Activated T-cell treated with anti-CD3 and anti-CD28 coated beads, Interleukin-2, amount 50 U/mL, for 1 hour (primary cell): ENCODE data around the gene SIRT6.
"Not testable (repeated sequence)": the region's sequence is repeated elsewhere in the genome, so short reads cannot be mapped to it uniquely, and the experiment has no call there.

Experiments used
- DNase-seq: peaks from one replicate; pipeline ENCODE4 v3.0.0-alpha.2; 2020

SIRT6 gene

DNA sequence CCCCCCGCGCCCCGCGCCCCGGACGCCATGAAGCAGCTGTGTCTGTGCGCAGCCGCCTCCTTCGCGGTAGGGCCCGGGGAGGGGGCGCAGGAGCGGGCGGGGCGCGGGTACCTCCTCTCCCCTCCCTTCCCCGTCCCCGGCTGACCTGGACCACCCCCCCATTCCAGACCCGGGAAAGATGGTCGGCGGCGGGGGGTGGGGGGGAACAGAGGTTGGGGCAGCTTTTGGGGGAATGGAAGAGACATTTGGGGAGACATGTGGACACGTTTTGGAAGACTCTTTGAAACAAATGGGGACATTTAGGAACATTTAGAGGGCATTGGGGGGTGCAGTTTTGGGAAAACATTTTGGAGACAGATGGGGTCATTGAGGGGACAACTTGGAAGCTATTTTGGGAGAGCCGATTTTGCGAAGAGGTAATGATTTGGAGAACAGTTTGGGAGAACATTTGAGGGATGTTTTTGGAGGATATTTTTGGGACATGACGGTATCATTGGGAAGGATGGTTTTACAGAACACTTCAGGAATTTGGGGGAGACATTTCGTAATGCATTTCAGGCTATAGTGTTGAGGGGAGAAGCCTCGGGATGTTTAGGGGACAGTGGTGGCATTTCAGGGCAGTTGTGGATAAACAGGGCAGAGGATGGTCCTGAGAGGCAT is 16.2 kb upstream of the SIRT6 start:
- DNase-seq = no peak

GRCh38 chr19:4197625-4198466 is 15.5 kb upstream of the SIRT6 start:
- DNase-seq = no peak

- DNase-seq = no peak
These were observed 14.9 kb upstream of the SIRT6 start for GRCh38 chr19:4197228-4197624.

DNA sequence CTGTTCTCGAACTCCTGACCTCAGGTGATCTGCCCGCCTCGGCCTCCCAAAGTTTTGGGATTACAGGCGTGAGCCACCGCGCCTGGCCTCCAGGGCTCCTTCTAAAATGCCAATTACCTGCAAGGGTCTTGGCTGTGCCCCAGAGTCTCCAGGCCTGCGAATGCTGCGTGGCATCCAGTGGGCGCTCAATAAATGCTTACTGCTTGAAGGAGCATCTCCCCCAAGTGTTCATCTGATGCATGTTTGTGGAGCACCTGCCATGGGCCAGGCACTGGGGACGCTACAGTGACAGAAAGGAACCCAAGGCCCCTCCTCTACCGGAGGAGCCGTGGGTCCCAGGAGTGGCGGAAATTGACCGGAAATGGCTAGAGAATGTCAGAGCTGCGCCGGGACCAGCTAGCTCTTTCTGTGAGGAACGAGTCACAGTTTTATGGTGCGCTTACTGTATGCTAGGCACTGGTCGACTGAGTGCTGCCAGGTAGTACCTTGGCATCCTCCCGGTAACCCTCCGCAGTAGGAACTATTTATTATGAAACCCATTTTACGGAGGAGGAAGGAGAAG is 14.3 kb upstream of the SIRT6 start:
- DNase-seq = no peak

DNA sequence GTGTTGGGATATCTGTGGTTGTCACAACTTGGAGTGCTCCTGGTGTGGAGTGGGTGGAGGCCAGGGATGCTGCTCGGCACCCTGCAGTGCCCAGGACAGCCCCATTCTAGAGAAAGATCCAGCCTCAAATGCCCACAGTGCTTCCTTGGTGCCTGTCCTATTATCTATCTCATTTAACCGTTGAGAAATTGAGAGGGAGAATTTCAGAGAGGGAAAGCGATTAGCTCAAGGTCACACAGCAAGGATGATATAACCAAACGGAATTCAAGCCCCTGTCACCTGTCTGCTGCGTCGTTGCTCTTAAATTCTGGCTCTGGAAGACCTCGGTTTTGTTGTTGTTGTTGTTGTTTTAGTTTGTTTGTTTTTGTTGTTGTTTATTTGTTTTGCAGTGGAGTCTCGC is 13.6 kb upstream of the SIRT6 start:
- no peak for DNase-seq

GRCh38 chr19:4194353-4194752 is 12.0 kb upstream of the SIRT6 start:
- no peak for DNase-seq

DNA sequence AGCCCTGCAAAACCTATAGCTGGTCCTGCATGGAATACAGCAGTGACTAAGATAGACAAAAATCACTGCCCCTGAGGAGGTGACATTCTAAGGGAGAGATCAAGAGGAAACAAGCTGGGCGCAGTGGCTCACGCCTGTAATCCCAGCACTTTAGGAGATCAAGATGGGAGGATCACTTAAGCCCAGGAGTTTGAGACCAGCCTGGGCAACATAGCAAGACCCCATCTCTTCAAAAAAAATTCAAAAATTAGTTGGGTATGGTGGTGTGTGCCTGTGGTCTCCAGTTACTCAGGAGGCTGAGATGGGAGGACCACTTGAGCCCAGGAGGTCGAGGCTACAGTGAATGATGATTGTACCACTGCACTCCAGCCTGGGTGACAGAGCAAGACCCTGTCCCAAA is 10.2 kb upstream of the SIRT6 start:
- DNase-seq = not testable (repeated sequence)

DNA sequence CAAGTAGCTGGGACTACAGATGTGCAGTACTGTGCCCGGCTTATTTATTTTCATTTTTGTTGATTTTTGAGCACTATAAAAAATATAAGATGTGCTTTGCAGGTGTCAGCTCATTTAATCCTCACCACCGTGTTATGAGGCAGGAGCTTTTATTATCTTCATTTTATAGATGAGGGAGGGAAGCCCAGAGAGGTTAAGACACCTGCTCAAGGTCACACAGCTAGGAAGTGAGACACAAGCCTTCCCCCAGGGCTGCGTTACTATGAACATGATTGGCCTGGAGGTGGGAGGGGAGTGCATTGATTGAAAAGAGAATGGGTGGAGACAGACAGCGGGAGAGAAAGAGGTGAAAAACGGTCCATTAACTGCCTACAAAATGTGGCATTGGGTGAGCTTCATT is 7.3 kb upstream of the SIRT6 start:
- DNase-seq = no peak

DNA sequence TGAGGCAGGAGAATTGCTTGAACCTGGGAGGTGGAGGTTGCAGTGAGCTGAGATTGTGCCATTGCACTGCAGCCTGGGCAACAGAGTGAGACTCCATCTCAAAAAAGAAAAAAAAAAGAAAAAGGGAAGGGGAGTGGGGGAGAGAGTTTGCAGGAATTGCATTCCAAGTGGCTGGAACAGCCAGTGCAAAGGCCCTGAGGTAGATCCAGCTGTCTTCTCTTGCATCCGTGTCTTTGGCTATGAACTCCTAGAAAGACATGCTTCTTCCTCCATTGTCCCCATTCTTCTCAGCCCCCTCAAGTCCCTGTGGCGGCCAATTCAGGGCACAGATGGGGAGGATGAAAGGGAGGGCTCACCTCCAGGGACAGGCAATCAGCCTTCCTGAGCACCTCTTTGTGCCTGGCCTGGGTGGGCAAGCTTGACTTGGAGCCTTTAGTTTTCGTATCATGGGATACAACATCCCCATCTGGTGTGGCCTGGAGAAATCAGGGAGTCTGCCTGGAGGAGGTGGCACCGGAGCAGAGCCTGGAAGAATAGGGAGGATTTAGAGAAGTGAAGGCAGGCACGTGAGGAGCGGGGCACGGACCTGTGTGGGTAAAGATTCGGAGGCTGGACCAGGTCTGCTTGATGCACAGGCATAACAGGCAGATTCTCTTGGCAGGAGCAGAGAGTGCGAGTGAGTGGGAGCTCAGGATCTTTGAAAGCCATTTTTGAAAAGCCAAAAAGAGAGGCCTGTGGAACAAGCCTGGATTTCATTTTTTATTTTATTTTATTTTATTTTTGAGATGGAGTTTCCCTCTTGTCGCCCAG is 5.2 kb upstream of the SIRT6 start:
- no peak for DNase-seq

DNA sequence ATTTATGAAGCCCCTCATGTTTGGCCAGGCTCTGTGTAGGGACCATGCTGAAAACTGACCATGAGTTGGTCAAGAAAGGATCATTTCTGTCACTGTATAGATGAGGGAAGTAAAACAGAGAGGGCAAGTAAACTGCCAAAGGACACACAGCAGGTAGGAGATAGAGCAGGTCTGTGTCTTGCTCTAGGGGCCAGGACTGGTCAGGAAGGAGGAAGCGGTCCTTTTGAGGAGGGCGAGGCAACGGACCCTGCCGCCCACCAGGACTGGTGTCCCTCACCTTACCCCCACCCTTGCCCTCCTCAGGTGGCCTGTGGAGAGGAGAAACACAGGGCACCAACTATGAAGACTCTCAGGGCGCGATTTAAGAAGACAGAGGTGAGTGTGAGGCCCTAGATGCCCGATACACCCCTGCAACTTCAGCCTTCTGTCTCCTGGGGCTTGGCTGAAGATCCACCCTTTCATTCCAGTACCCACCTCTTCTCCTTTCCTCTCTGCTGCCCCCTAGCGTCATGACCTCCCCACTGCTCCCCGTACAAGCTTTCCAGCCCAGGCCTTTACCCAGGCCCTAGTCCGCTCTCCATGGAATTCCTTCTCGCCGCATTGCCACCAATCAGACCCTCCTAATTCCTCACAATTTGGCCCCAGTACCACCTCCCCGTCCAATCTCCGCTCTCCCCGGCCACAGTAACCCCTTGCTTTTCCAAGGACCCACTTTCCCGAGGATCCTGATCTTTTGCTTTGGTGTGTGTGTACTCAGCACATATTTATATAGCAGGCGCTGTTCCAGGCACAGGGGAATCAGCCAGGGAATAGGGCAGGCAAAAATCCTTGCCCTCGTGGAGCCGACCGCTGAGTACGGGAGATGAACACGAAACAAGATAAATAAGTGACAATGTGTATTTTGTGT is 4.0 kb upstream of the SIRT6 start:
- peak; percentile 71 for DNase-seq

DNA sequence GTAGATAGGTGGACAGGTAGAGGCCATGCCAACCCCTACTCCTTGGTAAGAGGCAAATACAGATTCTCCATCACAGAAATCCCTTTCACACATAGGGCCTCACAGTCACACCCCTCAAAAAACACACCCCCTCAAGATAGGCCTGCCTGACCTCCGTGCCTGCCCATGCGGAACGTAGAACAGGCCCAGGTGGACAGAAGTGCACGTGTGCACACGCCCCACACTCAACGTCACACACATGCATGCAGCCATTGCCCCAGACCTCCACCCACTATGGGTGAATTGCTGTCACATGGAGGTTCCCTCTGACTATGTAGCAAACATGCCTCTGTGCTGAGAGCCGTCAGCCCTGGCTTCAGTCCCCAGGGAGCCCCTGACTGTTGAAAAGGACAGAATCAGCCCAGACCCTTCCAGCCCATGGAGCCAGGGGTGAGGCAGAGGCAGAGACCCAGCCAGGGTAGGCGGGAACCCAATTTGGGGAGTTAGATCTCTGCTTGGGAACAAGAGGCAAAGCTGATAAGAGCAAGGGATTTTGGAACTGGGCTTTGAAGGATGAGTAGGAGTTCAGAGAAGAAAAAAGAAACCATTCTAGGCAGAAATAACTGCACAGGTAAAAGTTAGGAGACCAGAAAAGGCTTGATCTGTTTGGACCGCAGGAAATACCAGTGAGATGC is 3.2 kb upstream of the SIRT6 start:
- no peak for DNase-seq

GRCh38 chr19:4184718-4185352 is 2.5 kb upstream of the SIRT6 start:
- no peak for DNase-seq

GRCh38 chr19:4183967-4184717 is 1.8 kb upstream of the SIRT6 start:
- DNase-seq = no peak

DNA sequence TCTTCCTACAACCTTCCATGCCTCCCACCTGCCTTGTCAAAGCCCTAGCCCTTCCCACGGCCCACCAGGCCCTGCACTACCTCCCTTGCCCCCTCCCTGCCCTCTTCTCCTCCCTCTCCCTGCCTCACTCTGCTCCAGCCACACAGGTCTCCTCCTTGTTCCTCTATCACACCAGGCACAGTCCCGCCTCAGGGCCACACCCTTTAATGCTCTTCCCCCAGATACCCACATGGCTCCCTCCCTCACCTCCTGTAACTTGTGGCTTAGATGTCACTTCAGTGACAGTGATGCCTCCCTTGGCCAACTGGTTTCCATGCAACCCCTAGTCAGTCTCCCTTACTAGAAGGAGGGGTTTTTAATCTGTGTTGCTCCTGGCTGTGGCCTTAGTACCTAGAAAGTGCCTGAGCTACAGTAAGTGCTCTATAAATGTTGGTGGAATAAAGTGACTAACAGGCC is 1.3 kb downstream of the SIRT6 start:
- DNase-seq = no peak

GRCh38 chr19:4178990-4179389 is 3.4 kb downstream of the SIRT6 start:
- DNase-seq = no peak

DNA sequence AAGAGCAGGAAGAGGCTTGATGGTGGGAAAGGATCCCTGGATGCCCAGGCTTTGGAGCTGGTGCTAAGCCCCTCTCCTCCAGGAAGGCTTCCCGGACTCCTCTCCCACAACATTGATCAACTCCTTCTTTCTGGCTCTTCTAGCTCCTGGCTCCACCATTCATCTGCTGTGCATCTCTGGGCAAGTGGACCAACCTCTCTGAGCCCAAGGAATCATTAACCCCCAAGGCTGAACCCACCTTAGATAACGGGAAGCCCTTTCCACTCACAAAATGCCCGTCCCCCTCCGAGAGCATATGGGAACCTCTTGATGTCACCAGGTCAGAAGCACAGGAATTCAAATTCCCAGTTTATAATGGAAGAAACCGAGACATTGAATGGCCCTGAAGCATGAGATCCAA is 5.2 kb downstream of the SIRT6 start:
- no peak for DNase-seq

DNA sequence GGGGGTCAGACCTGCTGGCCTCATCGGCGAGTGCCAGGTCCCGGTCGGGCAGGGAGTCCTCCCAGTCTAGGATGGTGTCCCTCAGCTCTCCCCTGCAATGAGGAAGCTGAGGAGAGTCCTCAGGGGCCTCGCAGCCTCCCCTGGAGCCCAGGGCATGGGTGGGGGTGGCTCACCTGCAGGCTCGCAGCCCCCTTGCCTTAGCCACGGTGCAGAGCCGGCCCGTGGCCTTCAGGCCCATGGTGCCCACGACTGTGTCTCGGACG is 6.8 kb downstream of the SIRT6 start:
- no peak for DNase-seq

GRCh38 chr19:4174895-4175668 is 7.3 kb downstream of the SIRT6 start:
- DNase-seq = no peak

GRCh38 chr19:4174213-4174894 is 8.0 kb downstream of the SIRT6 start:
- DNase-seq = no peak
